GM23248 (cell line): ENCODE data around the gene PCCA. TPM values are rescaled to one million over a fixed set of nuclear protein-coding genes. Genes with fewer than 3 reads are reported as not detected.

ENCODE experiments used
- DNase-seq: peaks from one replicate; pipeline ENCODE4 v3.0.0-alpha.2; 2015
- H2AFZ ChIP-seq: fragments of 200-600 bp; sonication (generic); 2 replicates; pipeline ENCODE4 v1.6.1; 2016; ENCODE audit warnings: antibody characterized with exemption
- H3F3A ChIP-seq: fragments of 200-600 bp; sonication (generic); 2 replicates; pipeline ENCODE4 v1.6.1; 2016; ENCODE audit warnings: mild to moderate bottlenecking, antibody characterized with exemption, mixed run types; ENCODE audit not compliant: insufficient read depth
- H3K27ac ChIP-seq: fragments of 200-600 bp; sonication (generic); 2 replicates; pipeline ENCODE4 v1.5.1; 2016; ENCODE audit warnings: mild to moderate bottlenecking
- H3K27me3 ChIP-seq: fragments of 200-600 bp; sonication (generic); replicated peaks from 2 replicates; pipeline ENCODE4 v1.6.1; 2016; ENCODE audit warnings: mild to moderate bottlenecking; ENCODE audit not compliant: insufficient read depth
- H3K36me3 ChIP-seq: fragments of 200-600 bp; sonication (generic); 2 replicates; pipeline ENCODE4 v1.6.1; 2016; ENCODE audit warnings: low read depth, mild to moderate bottlenecking
- H3K4me1 ChIP-seq: fragments of 200-600 bp; sonication (generic); 2 replicates; pipeline ENCODE4 v1.6.1; 2016; ENCODE audit warnings: mild to moderate bottlenecking; ENCODE audit not compliant: insufficient read depth
- H3K4me2 ChIP-seq: fragments of 200-600 bp; sonication (generic); one replicate; pipeline ENCODE4 v1.6.1; 2016; ENCODE audit warnings: mild to moderate bottlenecking; ENCODE audit not compliant: unreplicated experiment
- H3K4me3 ChIP-seq: fragments of 200-600 bp; sonication (generic); 2 replicates; pipeline ENCODE4 v1.5.1; 2016; ENCODE audit warnings: mild to moderate bottlenecking
- H3K79me2 ChIP-seq: fragments of 200-600 bp; sonication (generic); 2 replicates; pipeline ENCODE4 v1.6.1; 2016; ENCODE audit warnings: mild to moderate bottlenecking; ENCODE audit not compliant: insufficient read depth
- H3K9ac ChIP-seq: fragments of 200-600 bp; sonication (generic); 2 replicates; pipeline ENCODE4 v1.6.1; 2016; ENCODE audit warnings: mild to moderate bottlenecking
- H3K9me2 ChIP-seq: fragments of 200-600 bp; sonication (generic); 2 replicates; pipeline ENCODE4 v1.6.1; 2016; ENCODE audit warnings: mixed run types, mild to moderate bottlenecking, moderate library complexity; ENCODE audit not compliant: insufficient read depth
- H3K9me3 ChIP-seq: fragments of 200-600 bp; sonication (generic); one replicate; pipeline ENCODE4 v1.6.1; 2017; ENCODE audit warnings: low read depth
- H4K20me1 ChIP-seq: fragments of 200-600 bp; sonication (generic); 2 replicates; pipeline ENCODE4 v1.6.0; 2016; ENCODE audit not compliant: insufficient read depth
- EZH2 ChIP-seq: fragments of 200-600 bp; sonication (generic); IDR thresholded peaks from 2 replicates; pipeline ENCODE4 v1.6.1; 2018; ENCODE audit warnings: antibody characterized with exemption, mild to moderate bottlenecking; ENCODE audit not compliant: insufficient read depth, poor library complexity, severe bottlenecking
- EZH2phosphoT487 ChIP-seq: fragments of 200-600 bp; sonication (generic); IDR thresholded peaks from 2 replicates; pipeline ENCODE4 v1.6.1; 2018; ENCODE audit warnings: antibody characterized with exemption, moderate library complexity, mild to moderate bottlenecking, low read depth; ENCODE audit not compliant: insufficient read depth
- WGBS, 2 experiments: methylation state at CpG; one replicate each; pipeline ENCODE4 v1.1.6; 2015 to 2017; ENCODE audit warnings: low lambda C conversion rate in 2 of 2, low coverage in 1 of 2; ENCODE audit errors: missing lambda C conversion rate in 2 of 2; 5-methylcytosine and 5-hydroxymethylcytosine counted together
- in situ Hi-C: fragments of 300-500 bp; cut with MboI; formaldehyde crosslinking; loops from 2 replicates; pipeline ENCODE4 v1.15.0; 2020
- polyA plus RNA-seq: library from polyadenylated mRNA; unstranded; fragments of >200 nt; fragmentation: Nextera tagmentation; extraction: Ambion mirVana; gene quantifications from 2 replicates; pipeline ENCODE4 v1.2.1, GENCODE V29; 2016
- total RNA-seq: library from RNA; depleted of rRNA; stranded (reverse); fragments of >200 nt; shearing (Covaris generic); gene quantifications from 2 replicates; pipeline ENCODE4 v1.2.3, GENCODE V29; 2014

PCCA gene
- total and polyA plus RNA-seq, 2 experiments from 2014 or later = 9.1 to 9.6 TPM

- no peak overlapping the region for H3K27ac ChIP-seq
- H3K4me1 ChIP-seq = no peaks in the 10 kb centered on the region
- no peak overlapping the region for H2AFZ ChIP-seq
- H3K9me2 ChIP-seq = no peaks in the 10 kb centered on the region
- no peak overlapping the region for H3K4me2 ChIP-seq
- no peak overlapping the region for H3K4me3 ChIP-seq
- in situ Hi-C loops = no loop called here
- peaks cover 3% of the 10 kb centered on the region; the same call in 1 of the 2 replicates for H3K36me3 ChIP-seq
- H4K20me1 ChIP-seq = no peaks in the 10 kb centered on the region
- no peaks in the 10 kb centered on the region for H3F3A ChIP-seq
- 86 to 88% methylated on average over 9 of the region's 9 CpGs for WGBS, 2 experiments
- no peak for DNase-seq
- H3K79me2 ChIP-seq = no peaks in the 10 kb centered on the region
- H3K9ac ChIP-seq = no peak overlapping the region
- no peaks in the 10 kb centered on the region for H3K9me3 ChIP-seq
- H3K27me3 ChIP-seq = no peaks in the 10 kb centered on the region
- TF ChIP-seq EZH2 (no peak), EZH2phosphoT487 (no peak)
These were observed 248.1 kb downstream of the PCCA start for GRCh38 chr13:100336795-100337516.

GRCh38 chr13:100338275-100338674 is 249.4 kb downstream of the PCCA start:
- in situ Hi-C loops = no loop called here
- Histone ChIP-seq H3K9me3 (no peaks in the 10 kb centered on the region), H2AFZ (no peak overlapping the region), H3K36me3 (peaks cover 3% of the 10 kb centered on the region; the same call in 1 of the 2 replicates), H3K4me2 (no peak overlapping the region), H3K9ac (no peak overlapping the region), H3K27ac (no peak overlapping the region), H3K79me2 (no peaks in the 10 kb centered on the region), H4K20me1 (no peaks in the 10 kb centered on the region), H3K27me3 (no peaks in the 10 kb centered on the region), H3F3A (no peaks in the 10 kb centered on the region), H3K9me2 (no peaks in the 10 kb centered on the region), H3K4me1 (no peaks in the 10 kb centered on the region), H3K4me3 (no peak overlapping the region)
- no peak for TF ChIP-seq EZH2
- TF ChIP-seq EZH2phosphoT487 = no peak
- no peak for DNase-seq
- WGBS, 2 experiments = 94 to 100% methylated on average over 1 of the region's 1 CpG

- Histone ChIP-seq H3F3A (no peaks in the 10 kb centered on the region), H3K9me2 (no peaks in the 10 kb centered on the region), H4K20me1 (no peaks in the 10 kb centered on the region), H3K4me1 (no peaks in the 10 kb centered on the region), H3K9me3 (no peaks in the 10 kb centered on the region), H2AFZ (no peak overlapping the region), H3K4me2 (no peak overlapping the region), H3K4me3 (no peak overlapping the region), H3K9ac (no peak overlapping the region), H3K36me3 (peaks cover 3% of the 10 kb centered on the region; the same call in 1 of the 2 replicates), H3K79me2 (no peaks in the 10 kb centered on the region), H3K27ac (no peak overlapping the region), H3K27me3 (no peaks in the 10 kb centered on the region)
- 98% methylated on average over 8 of the region's 8 CpGs for WGBS, 2 experiments
- in situ Hi-C loops = no loop called here
- DNase-seq = no peak
- no peak for TF ChIP-seq EZH2phosphoT487
These were observed 250.6 kb downstream of the PCCA start for GRCh38 chr13:100339411-100339940.

GRCh38 chr13:100340865-100341264 is 252.0 kb downstream of the PCCA start:
- DNase-seq = no peak
- Histone ChIP-seq H2AFZ (no peak overlapping the region), H3K4me2 (no peak overlapping the region), H3K36me3 (no peaks in the 10 kb centered on the region), H3K4me3 (no peak overlapping the region), H3K9ac (no peak overlapping the region), H3K9me3 (no peaks in the 10 kb centered on the region), H3F3A (no peaks in the 10 kb centered on the region), H3K4me1 (no peaks in the 10 kb centered on the region), H3K79me2 (no peaks in the 10 kb centered on the region), H4K20me1 (no peaks in the 10 kb centered on the region), H3K9me2 (no peaks in the 10 kb centered on the region), H3K27ac (no peak overlapping the region), H3K27me3 (no peaks in the 10 kb centered on the region)
- in situ Hi-C loops = no loop called here
- 99 to 100% methylated on average over 2 of the region's 2 CpGs for WGBS, 2 experiments
- no peak for TF ChIP-seq EZH2
- no peak for TF ChIP-seq EZH2phosphoT487
